GM21390 (cell line): ENCODE measurements around the gene BAD.

Experiments
- ATAC-seq: cut with Tn5 transposase; IDR thresholded peaks from one replicate; pipeline ENCODE4 v1.9.1; 2021; ENCODE audit not compliant: unreplicated experiment

The BAD gene

DNA sequence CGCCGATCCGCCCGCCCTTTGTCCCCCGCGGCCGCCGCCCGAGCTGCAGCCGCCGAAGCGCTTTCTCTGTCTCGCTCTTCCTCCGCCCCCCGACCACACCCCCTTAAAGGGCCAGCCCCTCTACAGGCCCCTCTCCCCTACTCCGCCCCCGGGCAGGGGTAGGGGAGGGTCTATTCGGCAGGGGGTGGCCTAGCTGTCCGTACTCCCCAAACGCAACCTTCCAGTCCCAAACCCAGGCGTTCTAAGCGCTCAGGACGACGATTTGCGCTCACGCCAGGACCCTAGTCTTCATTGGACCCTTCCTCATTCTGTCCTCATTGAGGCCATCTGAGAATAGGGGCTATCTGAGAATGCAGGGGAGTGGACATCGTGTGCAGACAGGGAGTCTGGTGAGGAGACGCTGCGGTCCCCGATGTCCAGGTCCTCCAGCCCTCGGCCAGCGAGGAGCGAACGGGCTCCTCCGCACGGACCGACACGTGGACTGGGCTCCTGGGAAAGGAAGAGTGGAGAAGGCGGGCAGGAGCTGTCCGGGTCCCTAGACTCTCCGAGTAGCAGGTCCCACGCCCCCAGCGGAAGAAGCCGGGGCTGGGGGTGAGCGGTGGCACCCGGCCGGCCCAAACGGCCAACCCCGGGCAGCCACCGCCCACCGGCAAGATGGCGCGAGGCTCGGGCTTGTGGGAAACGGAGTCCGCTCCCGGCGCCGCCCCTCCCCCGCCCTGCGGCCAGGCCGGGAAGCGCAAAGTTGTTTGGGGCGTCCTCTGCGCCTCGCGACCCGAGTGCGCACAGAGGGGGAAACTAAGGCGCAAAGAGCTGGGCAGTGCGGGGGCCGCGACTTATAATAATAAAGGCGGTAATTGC lies 37.4 kb downstream of the BAD start, which contains the start of gene PPP1R14B:
Gene PPP1R14B, minus strand, starts transcription at position 73 of the 858 bp plus-strand sequence. CDS start 270 bp downstream, outside the sequence.
- peak; percentile 35 for ATAC-seq

DNA sequence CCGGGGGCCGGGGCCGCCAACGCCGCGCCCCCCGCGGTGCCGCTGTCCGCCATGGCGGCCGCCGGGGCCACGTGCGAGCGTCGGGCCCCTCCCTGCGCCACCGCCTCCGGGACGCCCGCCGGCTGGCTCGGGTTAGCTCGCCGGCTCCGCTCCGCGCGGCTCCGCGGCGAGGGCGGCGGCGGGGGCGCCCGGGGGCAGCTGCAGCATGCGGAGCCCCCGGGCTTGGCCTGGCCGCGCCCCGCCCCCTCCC lies 37.9 kb downstream of the BAD start:
- peak; percentile 6 for ATAC-seq

GRCh38 chr11:64245797-64246620 lies 38.5 kb downstream of the BAD start:
- no peak for ATAC-seq

GRCh38 chr11:64245401-64245796 lies 39.1 kb downstream of the BAD start:
- ATAC-seq: no peak

DNA sequence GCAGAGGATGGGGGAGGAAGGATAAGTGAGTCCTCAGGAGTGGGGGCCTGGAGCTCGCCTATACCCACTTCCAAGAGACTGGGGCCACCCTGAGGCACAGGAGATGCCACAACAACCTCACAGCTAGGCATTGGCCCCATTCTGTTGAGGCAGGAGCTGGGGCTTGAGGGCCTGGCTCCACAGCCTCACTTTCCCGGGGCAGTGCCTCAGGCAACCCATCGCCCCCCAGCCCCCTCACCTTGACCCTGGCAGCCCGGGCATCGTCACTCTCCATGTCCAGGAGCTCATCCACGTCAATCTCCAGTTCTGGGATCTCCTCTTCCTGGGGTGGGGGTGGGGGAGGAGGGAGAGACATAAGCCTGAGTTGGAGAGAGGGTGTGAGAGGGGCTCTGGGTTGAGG lies 39.5 kb downstream of the BAD start:
- ATAC-seq: no peak

DNA sequence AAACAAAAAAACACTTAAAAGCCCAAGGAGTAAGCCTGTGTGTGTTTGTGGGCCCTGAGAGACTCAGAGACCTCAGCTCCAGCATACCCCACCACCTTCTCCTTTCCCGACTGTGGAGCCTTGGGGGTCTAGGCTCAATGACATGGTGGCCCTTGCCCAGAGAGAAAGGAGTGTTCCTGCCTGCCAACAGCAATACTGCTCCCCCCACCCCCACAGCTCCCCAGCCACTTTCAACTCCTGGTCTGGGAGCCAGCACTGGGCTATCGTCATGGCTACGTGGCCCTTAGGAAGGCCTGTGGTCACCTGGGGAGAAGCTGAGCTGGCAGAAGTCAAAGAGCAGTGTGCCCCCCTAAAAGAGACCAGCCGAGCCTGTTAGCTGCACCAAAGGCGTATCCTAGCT lies 40.4 kb downstream of the BAD start:
- no peak for ATAC-seq

- no peak for ATAC-seq
Observed at GRCh38 chr11:64243236-64243854, 41.1 kb downstream of the BAD start.

DNA sequence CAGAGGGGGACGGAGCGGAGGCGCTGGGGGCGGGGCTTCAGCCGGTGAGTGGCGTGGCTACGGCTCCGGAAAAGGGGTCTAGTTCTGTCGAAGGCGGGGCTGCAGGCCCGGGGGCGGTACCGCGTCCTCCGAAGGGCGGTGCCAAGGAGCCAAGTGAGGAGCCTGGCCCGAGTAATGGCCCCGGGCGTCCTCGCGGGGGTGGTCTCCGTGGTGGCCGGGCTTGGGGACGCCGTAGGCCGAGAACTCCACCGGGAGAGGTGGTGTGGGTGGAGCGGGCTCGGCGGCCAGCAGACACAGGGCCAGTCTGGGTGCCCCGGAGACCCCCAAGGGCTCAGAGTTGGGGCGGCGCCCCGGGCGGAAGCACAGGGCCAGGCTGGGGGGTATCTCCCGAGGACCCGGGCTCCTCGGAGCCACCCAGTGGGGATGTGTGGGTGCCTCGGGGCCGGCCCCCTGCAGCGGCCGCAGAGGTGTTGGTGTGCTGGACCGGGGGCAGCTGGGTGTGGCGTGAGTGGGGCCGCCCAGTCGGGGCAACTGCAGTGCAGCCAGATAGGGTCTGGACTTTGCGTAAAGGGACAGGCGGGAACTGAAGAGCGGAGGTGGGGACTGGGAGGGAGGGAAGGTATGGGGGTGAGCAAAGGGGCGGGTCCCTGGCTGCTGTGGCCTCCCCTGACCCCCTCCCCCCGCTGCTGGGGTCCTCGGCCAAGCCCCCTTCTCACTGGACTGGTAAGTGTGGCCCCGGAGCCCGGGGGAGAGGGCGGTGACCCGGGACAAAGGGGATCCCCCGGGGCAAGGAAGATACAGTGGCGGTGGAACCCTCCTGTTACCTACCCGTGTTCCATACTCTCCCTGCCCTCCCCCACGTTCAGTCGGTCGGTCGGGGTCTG lies 42.7 kb downstream of the BAD start:
- peak; percentile 59 for ATAC-seq

- peak; percentile 58 for ATAC-seq
Observed at GRCh38 chr11:64241241-64241490, 43.3 kb downstream of the BAD start.

DNA sequence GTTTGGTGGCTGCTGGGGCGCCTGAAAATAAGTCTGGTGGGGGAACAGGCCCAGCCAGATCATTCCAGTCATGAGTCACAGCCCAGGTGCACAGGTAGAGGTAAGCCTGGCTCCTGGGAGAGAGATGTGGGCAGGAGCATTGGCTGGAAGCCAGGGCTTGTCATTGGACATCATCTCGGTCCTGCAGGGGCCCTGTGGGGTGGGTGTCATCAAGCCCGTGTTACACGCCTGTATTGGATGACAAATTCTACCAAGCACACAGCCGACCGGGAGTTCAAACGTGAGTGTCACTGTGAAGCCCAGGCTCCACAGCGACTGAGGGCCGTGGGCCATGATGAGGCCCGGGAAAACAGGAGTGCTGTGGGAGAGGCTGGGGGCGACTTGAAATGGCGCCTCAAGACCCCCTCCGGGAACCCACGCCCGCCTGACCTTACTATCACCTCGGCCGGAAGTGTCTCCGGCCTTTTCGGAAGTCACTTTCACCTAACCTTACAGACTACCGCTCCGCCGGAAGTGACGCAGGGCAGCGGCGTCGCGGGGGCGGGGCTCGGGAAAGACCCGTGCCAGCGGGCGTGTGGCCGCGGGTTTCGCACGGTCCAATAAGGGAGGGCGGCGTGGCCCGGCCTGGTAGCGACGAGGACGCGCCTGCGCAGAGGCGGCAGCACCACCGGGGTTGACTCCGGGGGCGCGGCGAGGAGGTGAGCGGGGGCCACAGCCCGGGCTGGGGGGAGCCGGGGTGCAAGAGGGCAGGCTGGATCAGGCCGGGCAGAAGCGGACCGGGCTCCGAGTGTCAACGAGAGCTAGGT lies 43.8 kb downstream of the BAD start, which contains the start of gene FKBP2:
Gene FKBP2, plus strand, starts transcription at position 661 of the 806 bp plus-strand sequence. CDS start 1,293 bp downstream, outside the sequence.
- ATAC-seq: peak; percentile 45

DNA sequence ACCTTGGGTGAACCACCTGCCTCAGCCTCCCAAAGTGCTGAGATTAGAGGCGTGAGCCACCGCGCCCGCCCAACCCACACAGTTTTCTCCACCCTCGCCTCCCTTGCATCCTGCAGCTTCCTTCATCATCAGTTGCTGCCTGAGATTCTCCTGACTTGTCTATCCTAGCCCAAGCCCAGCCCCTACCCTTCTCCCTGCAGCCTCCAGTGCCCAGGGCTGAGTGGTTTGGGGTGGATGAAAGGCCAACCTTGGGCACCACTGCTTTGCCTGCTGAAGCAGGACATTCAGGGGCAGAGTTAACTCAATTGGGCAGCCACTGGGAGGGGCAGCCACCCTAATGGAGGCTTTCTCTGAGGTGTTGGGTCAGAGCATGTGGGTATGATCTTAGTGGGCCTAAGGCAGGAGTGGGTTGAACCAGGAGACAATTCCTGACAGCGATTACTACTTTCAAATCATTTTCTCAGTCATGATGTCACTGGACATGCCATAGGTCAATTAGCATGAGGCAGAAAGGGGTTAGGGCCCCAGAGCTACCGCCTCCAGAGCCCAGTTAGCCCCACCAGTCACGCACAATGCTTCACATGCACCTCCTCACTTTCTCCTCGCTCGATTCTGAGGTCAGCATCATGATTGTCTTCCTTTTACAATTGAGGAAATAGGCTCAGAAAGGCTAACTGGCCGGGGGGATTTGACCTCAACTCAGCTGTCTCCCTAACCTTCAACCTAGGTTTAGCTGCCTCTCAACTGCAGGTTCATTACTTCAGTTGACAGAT lies 44.6 kb downstream of the BAD start:
- no peak for ATAC-seq

DNA sequence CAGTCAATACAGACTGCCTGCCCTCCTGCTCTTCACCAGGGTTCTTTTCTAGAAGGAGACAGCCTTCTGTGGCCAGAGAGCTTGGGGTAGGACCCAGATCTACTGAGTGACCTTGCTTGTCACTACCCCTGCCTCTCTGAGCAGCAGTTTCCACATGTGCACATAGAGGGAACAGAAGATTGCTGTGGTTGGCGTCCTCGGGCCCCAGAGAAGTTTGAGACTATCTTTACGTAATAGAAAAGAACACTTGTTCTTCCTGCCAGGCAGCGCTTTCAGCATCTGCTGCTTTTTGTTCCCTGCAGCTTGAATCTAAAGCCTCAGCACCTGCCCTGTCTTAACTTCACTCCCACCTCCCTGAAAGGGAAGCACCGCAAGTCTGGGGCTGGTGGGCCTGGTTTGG lies 45.5 kb downstream of the BAD start:
- ATAC-seq: no peak

DNA sequence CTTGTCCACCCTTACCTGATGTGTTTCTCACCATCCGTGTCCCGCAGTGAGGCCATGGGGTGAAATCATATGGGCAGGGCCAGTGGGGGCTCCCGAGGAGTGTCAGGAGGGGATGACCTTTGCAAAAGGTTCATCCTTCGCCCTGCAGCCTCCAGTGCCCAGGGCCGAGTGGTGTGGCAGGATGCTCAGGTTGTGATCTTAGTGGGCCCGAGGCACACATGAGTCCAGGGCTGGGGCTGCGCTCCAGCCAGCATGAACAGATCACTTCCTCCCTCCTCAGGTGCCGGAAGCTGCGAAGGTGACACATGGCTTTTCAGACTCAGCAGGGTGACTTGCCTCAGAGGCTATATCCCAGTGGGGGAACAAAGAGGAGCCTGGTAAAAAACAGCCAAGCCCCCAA lies 46.4 kb downstream of the BAD start:
- no peak for ATAC-seq

DNA sequence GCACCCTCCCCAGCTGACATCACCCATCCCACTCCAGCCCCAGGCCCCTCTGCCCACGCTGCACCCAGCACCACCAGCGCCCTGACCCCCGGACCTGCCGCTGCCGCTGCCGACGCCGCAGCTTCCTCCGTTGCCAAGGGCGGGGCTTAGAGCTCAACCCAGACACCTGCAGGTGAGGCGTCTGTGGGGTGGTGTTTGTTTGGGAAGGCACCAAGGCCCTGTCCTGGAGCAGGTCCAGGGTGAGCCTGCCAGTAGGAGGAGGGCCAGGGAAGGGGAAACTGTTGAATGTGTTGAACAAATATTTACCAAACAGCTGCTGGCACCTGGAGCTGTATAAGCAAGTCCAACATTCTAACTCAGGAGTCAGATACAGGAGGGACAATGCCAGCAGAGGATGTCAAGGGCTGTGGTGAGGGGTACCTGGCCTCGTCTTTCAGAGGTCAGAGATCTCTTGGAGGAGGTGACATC lies 46.9 kb downstream of the BAD start:
- ATAC-seq: no peak

DNA sequence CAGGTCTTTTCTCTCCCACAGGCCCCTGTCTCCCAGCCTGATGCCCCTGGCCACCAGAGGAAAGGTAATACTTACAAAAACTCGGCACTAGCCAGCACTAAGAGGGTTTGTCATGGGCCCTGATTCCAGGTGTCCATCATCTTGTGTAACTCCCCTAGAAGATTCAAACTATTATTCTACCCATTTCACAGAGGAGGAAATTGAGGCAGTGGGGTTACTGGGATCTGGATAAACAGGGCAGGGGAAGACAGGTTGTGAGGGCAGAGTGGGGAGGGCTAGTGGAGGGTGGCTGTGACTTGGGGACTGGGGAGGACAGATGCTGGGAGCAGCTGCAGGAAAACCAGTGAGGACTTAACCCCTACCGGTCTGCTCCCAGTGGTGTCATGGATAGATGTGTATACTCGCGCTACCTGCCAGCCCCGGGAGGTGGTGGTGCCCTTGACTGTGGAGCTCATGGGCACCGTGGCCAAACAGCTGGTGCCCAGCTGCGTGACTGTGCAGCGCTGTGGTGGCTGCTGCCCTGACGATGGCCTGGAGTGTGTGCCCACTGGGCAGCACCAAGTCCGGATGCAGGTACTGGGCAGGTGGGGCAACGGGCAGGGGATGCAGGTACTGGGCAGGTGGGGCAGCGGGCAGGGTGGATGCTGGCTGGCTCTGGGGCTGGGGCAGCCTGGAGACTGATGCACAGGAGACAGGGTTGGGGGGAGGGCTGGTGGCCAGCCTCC lies 48.9 kb downstream of the BAD start:
- no peak for ATAC-seq

- ATAC-seq: no peak
Observed at GRCh38 chr11:64234647-64235379, 49.7 kb downstream of the BAD start.

DNA sequence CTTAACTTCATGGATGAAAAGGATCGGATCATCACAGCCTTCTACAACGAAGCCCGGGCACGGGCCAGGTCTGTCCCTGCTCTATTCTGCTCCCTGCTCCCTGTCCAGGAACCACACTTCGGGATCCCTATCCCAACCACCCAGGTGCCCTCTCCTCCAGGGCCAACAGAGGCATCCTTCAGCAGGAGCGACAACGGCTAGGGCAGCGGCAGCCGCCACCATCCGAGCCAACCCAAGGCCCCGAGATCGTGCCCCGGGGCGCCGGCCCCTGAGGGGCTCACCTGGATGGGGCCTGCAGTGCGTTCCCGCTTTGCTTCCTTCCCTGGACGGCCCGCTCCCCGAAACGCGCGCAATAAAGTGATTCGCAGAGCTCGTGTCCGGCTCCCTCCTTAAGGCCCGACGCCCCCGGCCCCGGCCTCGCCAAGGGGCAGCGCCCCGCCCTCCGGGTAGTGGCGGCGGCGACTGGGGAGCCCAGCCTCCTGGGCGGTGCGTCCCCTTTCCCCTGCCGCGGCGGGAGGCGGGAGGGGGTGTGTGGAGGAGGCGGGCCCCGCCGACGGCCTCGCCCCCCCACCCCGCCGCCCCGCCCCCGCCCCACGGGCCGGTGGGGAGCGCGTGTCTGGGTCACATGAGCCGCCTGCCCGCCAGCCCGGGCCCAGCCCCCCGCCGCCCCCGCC lies 50.4 kb downstream of the BAD start, which contains the start of gene VEGFB:
Gene VEGFB, plus strand, starts transcription at position 672 of the 674 bp plus-strand sequence. CDS start 250 bp downstream, outside the sequence.
- ATAC-seq: no peak
